HG03442 (cell line): ENCODE data around the gene CEMIP.
"Not testable (repeated sequence)": the region's sequence is repeated elsewhere in the genome, so short reads cannot be mapped to it uniquely, and the experiment has no call there.

Source experiments
- ATAC-seq: cut with Tn5 transposase; IDR thresholded peaks from one replicate; pipeline ENCODE4 v1.9.1; 2021; ENCODE audit warnings: mild to moderate bottlenecking, moderate library complexity; ENCODE audit not compliant: unreplicated experiment

CEMIP gene

DNA sequence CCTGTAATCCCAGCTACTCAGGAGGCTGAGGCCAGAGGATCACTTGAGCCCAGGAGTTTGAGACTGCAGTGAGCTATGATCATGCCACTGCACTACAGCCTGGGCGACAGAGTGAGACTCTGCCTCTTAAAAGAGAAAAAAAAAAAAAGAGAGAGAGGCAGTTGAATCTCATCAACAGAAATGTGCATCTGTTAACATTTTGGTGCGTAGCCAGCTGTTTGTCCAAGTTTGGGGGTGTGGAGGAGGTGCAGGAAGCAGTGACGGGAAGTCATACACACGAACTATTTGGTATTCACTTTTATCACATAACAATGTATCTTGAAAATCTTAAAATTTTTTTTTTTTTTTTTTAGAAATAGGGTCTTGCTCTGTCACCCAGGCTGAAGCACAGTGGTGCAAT is 18.2 kb upstream of the CEMIP start:
- ATAC-seq = no peak

DNA sequence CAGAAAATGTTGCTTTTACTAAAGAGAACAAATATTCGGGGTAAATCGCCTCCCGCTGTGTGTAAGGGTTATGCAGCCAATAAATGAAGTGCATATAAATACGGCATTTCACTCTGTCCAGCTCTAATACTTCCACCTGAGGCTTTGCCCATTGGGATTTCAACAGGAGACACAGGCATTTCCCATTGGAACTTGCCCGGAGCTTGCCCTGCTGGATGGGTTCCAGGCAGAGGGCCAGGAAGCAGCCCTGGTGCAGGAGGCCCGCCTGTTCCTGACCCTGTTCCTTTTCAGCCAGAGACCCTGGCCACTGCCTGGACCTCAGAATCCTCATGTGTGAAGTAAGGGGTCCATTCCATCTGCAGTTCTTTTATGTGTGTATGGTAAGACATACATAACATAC is 17.4 kb upstream of the CEMIP start:
- no peak for ATAC-seq

DNA sequence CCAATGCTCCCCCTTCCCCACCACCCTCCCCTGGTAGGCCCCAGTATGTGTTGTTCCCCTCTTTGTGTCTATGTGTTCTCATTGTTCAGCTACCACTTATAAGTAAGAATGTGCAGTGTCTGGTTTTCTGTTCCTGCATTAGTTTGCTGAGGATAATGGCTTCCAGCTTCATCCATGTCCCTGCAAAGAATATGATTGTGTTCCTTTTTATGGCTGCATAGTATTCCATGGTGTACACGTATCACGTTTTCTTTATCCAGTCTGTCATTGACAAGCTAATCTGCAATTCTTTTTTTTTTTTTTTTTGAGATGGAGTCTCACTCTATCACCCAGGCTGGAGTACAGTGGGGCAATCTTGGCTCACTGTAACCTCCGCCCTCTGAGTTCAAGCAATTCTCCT is 15.9 kb upstream of the CEMIP start:
- ATAC-seq = not testable (repeated sequence)

DNA sequence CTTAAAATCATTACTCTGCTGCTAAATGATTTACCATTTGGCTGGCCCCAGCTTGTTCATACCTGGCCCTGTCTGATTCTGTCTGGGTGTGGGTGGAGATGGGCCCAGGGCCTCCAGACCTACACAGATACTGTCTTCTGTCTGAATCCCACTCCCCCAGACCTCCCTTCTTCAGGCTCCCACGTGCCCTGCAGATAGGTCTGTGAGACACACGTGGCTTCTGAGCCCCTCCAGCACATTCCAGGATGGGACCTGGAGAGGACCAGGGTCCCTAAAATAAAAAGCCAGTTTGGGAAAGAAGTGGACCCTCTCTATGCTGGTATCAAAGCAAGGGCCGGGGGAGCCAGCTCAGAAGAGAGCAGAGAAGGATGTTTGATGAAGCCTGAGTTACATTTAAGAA is 14.6 kb upstream of the CEMIP start:
- ATAC-seq = no peak

DNA sequence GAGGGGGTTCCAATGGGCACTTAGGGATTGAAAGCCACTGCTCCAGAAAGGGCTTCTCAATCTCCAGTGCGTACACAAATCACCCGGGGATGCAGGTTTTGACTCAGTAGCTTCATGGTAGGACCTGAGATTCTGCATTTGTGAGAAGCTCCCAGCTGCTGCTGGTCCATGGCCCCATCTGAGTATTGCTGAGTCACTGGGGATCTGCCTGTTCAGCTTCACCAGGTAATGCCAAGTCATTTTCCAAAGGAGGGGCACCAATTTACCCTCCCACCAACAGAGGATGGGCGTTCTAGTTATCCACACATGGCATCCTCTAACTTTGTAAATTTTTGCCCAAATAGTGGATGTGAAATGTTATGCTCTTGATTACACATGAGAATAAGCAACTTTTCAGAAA is 12.9 kb upstream of the CEMIP start:
- ATAC-seq = no peak

DNA sequence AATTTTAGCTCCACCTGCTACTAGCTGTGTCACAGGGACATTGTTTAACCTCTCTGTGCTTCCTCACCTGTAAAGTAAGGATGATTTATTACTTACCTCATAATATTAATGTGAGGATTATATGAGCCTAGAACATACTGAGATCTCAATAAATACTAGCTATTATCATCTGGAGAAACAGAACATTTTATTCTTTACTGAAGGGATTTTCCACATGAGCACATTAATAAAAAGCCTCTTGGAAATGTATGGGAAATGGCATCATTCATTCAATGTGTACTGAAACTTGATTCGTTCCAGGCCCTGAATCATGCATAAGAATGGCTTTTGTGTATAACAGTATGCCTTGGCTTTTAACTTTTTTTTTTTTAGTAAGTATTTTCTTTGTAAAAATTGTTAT is 11.0 kb upstream of the CEMIP start:
- ATAC-seq = no peak

DNA sequence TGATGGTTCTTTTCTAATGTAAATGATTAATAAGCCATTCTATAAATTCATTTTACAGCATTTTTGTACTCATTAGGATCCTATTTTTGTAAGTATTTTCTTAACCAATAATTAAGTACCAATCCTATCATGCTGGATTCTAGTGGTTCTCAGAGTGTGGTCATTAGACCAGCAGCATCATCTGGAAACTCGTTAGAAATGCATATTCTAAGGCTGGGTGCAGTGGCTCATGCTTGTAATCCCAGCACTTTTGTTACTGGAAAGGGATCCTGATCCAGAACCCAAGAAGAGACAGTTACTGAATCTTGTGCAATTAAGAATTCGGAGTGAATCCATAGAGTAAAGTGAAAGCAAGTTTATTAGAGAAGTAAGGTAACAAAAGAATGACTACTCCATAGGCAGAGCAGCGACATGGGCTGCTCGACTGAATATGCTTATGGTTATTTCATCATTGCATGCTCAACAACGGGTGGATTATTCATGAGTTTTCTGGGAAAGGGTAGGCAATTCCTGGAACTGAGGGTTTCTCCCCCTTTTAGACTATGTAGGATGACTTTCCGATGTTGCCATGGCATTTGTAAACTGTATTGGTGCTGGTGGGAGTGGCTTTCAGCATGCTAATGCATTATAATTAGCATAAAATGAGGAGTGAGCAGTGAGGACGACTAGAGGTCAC is 9.9 kb upstream of the CEMIP start:
- ATAC-seq = no peak

DNA sequence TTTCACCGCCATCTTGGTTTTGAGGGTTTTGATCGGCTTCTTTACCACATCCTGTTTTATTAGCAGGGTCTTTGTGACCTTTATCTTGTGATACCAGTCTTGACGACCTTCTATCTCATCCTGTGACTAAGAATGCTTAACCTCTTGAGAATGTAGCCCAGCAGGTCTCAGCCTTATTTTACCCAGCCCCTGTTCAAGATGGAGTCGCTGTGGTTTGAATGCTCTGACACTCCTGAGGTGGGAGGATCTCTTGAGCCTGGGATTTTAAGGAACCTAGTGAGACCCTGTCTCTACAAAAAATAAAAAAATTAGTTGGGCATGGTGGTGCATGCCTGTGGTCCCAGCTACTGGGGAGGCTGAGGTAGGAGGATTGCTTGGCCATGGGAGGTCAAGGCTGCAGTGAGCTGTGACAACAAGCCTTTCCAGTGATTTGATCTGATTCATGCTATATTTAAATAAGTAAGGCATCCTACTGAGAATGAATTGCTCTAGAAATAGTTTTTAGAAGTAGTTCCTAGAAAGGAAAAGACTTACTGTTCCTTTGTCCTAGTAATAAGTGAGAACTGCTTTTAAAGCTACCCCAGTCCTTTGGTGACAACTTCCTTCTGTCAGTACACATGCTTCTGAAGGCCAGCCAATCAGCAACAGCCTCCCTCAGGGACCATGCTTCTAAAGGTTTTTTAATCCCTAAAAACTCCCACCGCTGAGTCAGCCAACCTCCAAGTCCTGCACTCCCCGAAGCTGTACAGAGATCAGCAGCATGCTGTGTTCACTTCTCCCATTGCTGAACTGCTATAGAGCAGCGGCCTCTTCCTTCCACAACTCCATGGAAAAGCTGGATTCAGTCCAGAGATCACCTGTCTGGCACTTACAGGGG is 9.1 kb upstream of the CEMIP start:
- no peak for ATAC-seq

DNA sequence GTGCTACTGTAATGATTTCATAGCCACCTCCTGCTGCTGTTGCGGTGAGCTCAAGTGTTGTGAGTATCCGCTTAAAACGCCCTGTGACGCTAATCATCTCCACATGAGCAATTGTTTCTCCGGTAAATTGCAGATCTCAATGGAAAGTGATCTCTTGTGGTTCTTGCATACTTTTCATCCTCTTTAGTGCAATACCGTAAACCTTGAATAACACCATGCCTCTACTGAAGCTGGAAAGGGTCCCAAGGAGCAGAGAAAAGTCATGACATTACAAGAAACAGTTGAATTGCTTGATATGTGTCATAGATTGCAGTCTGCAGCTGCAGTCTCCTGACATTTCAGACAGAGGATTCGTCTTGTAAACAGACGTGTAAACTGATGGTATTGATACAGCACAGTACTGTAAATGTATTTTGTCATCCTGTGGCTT is 6.0 kb upstream of the CEMIP start:
- ATAC-seq = no peak

DNA sequence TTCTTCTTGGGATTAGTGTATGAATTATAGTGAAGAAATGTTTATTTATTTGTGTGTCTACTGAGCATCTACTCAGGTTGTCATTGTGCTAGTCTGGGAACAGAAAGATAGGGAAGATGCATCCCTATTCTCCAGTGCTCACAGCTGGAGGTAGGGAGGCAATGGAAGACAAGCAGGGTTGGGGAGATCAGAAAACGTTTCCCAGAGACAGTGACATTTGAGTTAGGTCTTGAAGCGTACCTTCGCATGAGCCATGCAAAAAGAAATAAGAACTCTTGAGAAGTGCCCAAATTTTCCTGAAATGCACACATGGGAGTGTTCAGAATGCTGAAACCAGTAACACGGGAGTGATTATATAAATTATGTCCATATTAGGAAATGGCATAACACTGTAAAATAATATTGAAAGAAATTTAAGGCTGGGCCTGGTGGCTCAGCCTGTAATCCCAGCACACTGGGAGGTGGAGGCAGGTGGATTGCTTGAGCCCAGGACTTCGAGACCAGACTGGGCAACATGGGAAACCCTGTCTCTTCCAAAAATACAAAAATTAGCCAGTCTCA is 5.3 kb upstream of the CEMIP start:
- no peak for ATAC-seq

DNA sequence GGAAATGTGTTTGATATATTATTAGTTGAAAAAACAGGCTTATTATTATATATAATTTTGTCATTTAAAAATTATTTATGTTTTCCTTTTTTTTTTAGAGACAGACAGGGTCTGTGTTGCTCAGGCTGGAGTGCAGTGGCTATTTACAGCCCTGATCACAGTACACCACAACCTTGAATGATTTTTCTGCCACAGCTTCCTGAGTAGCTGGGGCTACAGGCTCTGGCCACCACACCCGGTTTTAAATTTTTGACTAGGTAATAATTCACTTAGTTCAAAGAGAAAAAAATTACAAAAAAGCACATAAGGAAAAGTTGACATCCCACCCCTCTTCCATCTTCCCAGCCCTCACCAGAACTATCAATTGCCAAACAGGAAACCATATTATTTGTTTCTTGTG is 4.7 kb upstream of the CEMIP start:
- no peak for ATAC-seq

DNA sequence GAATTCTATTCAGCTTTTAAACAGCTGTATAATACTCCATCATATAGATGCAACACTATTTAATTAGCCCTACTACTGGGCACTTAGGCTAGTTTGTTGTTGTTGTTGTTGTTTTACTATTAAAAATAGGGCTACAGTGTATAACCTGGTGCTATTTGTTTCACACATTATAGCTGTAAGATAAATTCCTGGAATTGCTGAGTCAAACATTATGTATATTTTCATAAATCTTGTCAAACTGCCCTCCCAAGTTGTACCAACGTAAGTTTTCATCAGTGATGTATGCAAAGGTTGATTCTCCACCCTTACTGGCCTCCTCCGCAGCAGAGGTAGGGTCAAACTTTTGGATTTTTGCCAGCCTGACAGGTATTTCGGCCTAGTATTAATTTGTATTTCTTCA is 3.8 kb upstream of the CEMIP start:
- no peak for ATAC-seq

DNA sequence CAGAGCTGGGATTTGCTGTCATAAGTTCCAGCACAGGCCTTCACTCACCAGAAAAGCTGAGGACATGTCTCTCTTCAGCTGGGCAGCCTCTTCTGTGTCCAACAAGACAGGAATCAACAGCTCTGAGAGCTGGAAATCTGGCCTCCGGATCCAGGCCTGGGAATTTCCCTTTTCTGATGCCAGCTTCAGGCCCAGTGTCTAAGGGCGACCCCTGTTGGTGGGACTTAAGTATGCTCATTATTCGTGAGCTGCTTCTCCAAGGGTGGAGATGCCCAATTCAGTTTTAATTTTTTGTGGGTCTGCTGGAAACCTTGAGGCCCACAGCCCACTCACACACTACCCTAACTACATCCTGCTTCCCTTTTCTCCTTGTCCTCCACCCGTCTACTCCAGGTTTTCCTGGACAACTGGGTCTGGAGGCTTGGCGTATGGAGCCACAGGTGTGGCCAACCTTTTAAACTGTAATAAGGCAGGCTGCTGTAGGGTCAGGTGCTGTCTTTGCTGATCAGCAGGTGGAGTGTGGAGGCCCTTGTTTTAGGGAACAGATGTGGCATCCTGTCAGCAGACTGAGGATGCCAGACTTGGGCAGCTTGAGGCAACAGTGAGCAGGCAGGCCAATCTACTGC is 2.6 kb upstream of the CEMIP start:
- no peak for ATAC-seq

DNA sequence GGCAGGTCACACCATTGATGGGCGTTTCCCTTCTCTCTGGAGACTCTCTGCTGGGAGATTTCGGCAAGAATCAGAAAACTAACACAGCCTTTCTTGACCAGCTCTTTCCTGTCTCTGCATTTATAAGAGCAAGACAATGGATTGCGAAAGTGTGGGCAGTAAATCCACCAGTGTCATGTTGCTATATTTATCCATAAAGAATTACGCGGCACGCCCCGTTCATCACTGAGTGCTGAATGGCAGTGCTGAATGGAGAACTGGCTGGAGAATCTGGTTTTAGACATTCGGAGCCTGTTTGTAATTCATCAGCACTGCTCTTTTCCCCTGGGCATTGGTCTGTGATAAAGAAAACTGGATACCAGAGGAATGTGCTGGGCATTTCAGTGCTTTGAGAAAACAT is 2.0 kb upstream of the CEMIP start:
- ATAC-seq = no peak

DNA sequence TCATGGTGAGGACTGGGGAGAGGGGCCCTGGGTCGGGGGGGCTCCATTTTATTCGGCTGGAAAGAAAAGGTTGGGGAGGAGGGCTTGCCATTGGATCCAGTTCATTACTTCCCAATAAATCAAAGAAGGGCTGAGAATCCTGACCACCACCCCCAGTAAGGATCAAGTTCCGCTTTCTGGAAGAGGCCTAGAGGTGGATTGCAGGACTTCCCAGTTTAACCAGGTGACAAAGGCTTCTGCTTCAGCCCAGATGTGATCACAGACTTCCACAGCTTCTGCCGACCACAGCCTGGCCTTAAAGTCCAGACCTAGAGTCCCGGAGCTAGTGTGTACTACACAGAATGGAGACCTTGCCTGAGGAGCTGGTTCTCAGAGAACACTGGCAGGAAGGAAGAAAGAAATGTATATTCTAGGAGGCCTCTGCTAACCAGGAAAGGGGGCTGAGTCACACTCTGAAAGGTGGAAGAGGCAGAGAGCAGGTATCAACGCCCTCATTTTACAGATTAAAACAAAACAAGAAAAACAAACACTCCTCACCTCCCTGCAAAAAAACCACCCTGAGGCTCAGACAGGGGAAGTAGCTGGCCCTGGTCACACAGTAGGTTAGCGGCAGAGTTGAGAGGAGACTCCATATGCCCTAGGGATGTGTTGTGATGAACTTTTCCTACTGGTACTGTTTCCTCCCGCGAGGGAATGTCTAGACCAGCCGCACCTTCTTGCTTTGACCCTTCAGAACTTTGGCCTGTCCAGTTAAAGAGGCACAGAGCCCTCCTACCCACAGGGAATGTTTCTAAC is 1.1 kb upstream of the CEMIP start:
- ATAC-seq = no peak

DNA sequence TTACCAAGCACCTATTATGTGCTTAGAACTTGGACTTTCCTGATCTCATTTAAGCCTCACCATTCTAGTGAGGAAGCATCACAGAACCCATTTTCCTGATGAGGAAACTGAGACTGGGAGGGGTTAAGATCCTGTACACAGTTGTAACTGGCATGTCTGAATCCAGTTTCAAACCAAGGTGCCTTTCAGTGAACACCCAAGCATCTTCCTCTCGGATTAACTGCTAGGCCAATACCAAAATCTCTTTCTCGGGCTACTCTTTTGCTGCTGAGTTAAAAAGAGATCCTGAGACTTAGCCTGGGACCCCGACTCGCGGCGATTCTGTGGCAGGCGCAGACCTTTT is 578 bp upstream of the CEMIP start:
- ATAC-seq = no peak

DNA sequence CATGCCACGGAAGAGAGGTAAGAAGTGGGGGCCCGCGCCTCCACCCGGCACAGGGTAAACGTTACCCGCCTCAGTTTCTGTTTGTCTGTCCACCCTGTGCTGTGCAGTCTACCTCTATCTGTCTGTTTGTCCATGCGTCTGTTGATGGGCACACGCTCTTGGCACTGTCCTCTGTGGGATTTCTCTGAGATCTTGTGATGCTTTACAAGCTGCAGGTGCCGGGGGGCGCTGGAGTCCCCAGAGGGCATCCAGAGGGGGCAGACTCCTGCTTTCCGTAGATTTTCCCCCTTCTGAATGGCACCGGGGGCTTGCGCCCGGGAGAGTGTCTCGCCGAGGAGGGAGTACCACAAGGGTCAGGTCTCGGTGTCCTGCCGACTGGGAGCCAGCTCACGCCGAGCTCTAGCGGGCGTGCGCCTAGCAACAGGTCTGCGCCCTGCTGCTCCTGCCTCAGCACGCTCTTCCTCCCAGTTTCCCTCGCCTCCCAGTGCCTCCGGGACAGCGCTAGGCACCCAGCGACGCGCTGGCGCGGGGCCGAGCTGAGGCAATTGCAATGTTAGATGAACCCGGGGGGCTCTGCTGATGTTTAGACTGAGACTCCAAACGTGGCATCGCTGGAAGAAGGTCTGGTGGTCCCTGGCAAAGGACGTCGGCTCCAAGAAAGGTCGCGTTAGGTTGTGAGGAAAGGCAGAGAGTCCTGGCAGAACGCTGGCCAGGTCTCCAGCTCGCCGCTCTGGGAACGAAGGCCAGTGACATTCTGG is 667 bp downstream of the CEMIP start:
- ATAC-seq = no peak

DNA sequence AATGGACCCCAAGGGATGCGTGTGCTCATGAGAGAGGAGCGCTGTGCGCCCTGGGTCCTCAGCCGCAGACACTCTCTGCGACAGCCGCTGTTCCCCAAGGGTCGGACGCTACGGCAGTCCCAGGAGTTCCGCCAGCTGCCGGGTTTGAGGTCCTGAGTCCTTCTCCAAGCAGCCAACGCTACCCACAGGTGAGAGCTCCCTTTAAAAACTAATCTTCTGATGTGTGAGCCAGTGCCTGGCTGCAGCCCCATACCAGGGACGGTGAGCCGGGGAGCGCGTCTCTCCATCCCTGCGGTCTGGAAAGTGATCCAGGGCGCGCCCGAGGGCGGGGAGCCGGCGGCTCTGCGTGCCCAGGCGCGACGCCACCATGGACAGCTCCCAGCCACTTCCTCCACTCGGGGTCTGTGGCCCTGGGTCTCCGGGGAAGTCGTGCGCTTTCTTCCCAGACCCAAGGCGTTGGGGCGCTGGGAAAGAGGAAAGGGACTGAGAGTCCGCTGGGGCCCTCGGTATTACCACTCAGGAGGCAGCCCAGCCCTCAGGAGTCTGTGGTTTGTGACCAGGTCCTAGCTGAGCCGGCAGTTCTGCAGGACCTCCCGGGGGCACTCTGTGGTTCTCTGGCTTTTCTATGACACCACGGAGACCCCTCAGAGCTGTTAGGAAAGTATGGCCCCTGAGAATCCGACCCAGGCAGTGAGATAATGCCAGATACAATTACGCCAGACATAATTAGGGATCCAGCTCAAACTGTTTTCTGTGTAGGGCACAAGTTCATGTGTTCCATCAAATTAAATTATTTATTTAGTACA is 1.4 kb downstream of the CEMIP start:
- no peak for ATAC-seq

DNA sequence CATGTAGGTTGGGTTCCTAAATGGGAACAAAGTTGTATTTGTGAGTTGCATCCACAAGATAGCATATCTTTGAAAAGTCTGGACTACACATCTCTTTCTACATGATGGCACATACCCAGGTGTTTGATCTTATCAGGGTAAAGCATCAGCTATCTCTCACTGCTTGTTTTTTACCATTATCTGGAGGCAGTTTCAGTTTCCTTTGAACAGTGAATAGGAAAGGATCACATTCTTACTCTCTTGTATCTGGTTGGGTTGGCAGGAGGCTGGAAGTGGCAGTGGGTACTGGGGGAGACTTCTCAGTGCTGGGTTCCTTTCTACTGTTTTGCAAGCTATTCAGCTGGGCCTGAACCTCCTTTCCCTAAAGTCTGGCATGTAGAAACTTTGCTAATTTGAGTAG is 4.1 kb downstream of the CEMIP start:
- no peak for ATAC-seq

DNA sequence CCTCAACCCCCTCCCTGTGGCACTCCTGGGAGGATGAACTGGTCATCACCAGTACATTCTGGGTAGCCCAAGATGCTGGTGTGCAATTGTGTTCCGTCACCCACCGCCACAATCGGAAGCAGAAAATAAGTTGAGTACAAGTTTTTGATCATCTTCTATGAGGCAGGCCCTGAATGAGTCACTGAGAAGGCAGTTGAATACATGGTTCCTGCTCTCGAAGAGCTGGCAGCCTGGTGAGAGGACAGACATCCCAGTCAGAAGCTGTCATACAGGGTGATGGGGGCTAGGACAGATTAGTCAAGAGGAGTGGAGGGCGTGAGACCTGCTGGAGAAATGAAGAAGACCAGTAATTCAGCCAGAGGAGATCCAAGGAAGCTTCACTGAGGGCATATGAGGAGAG is 6.2 kb downstream of the CEMIP start:
- no peak for ATAC-seq
